Caco-2 (cell line): ENCODE results near the gene LIME1. TPM values are rescaled to one million over a fixed set of nuclear protein-coding genes. Genes with fewer than 3 reads are reported as not detected.

Experiments used
- BruUV-seq: library from RNA; stranded (reverse); fragments of 400-500 nt; replicated peaks from 2 replicates; lab custom pipeline; 2021; lab: Mats Ljungman, UMichigan
- CTCF ChIA-PET: fragments of 300-600 bp; sonication (Branson Sonifier 250); formaldehyde crosslinking; loops from one replicate; lab custom pipeline; 2022; ENCODE audit warnings: antibody characterized with exemption; lab: Charles Lee
- POLR2A ChIA-PET: fragments of 300-600 bp; sonication (Branson Sonifier 250); formaldehyde crosslinking; loops from one replicate; lab custom pipeline; 2022; ENCODE audit warnings: antibody characterized with exemption; lab: Charles Lee
- DNase-seq, 2 experiments: peaks; one replicate each; pipeline versions ENCODE4 v3.0.0 to v3.0.0-alpha.2; 2020 to 2022
- H3K27me3 ChIP-seq: replicated peaks from 2 replicates; pipeline ENCODE4 v1.6.0; 2011; ENCODE audit warnings: low read length; ENCODE audit not compliant: control insufficient read depth, insufficient read depth
- H3K36me3 ChIP-seq: 2 replicates; pipeline ENCODE4 v1.5.1; 2011; ENCODE audit warnings: low read length; ENCODE audit not compliant: control insufficient read depth, insufficient read depth
- H3K4me1 ChIP-seq: fragments of 250-450 bp; sonication (Bioruptor Pico); 2 replicates; pipeline ENCODE4 v1.5.1; 2020; ENCODE audit warnings: mild to moderate bottlenecking
- H3K4me3 ChIP-seq: 2 replicates; pipeline ENCODE4 v1.5.1; 2011; ENCODE audit warnings: low read depth, mild to moderate bottlenecking, control low read depth, low read length
- H3K9me3 ChIP-seq: fragments of 250-450 bp; sonication (Bioruptor Pico); 2 replicates; pipeline ENCODE4 v1.5.1; 2020; ENCODE audit warnings: mild to moderate bottlenecking, moderate library complexity
- H3K27ac Mint-ChIP-seq: one replicate; pipeline ENCODE4 v1.8.0; 2022; ENCODE audit warnings: mixed read lengths; ENCODE audit not compliant: unreplicated experiment
- H3K27me3 Mint-ChIP-seq: one replicate; pipeline ENCODE4 v1.8.0; 2022; ENCODE audit warnings: mixed read lengths; ENCODE audit not compliant: insufficient read depth, unreplicated experiment
- H3K36me3 Mint-ChIP-seq: one replicate; pipeline ENCODE4 v1.8.0; 2022; ENCODE audit warnings: mild to moderate bottlenecking, mixed read lengths; ENCODE audit not compliant: insufficient read depth, unreplicated experiment
- H3K4me1 Mint-ChIP-seq: one replicate; pipeline ENCODE4 v1.8.0; 2022; ENCODE audit warnings: low read depth, mixed read lengths; ENCODE audit not compliant: unreplicated experiment
- H3K4me3 Mint-ChIP-seq: one replicate; pipeline ENCODE4 v1.8.0; 2022; ENCODE audit warnings: mild to moderate bottlenecking, moderate library complexity, mixed read lengths; ENCODE audit not compliant: unreplicated experiment
- H3K9me3 Mint-ChIP-seq: one replicate; pipeline ENCODE4 v1.8.0; 2022; ENCODE audit warnings: mixed read lengths; ENCODE audit not compliant: unreplicated experiment
- CTCF ChIP-seq, 2 experiments: fragments of 200-600 bp in 1 of 2; IDR thresholded peaks; 1 replicate in 1 of 2; 2 replicates in 1 of 2; pipeline versions ENCODE4 v1.5.1 to v1.8.0; 2011 to 2022; ENCODE audit warnings: antibody characterized with exemption in 1 of 2, control low read depth in 1 of 2, inconsistent platforms in 1 of 2, low read depth in 1 of 2, low read length in 1 of 2, mild to moderate bottlenecking in 1 of 2, moderate library complexity in 1 of 2; ENCODE audit not compliant: insufficient read depth in 1 of 2, severe bottlenecking in 1 of 2, unreplicated experiment in 1 of 2
- intact Hi-C: fragments of 100-400 bp; cut with micrococcal nuclease; formaldehyde crosslinking; loops from one replicate; pipeline ENCODE4 v1.10.0; 2022; ENCODE audit not compliant: unreplicated experiment
- total RNA-seq: library from RNA; stranded (reverse); gene quantifications from 2 replicates; pipeline ENCODE4 v1.2.3, GENCODE V29; 2022

The LIME1 gene
- total RNA-seq, 1 experiment from 2014 or later, result 18.8 TPM

GRCh38 chr20:63699466-63700198, 36.8 kb upstream of the LIME1 start:
- peaks cover 2% of the 10 kb centered on the region for H3K27me3 Mint-ChIP-seq
- ChIA-PET POLR2A (interaction anchor here (1.6 kb wide), 1 partner anchor 8 kb away, joined by 5 read pairs; the partner anchor contains the start of genes ARFRP1 and ZGPAT), CTCF (interaction anchor here (1.2 kb wide), 1 partner anchor 8 kb away, joined by 3 read pairs; the partner anchor contains the start of genes ARFRP1 and ZGPAT)
- no peak overlapping the region for H3K4me3 Mint-ChIP-seq
- no peaks in the 10 kb centered on the region for H3K9me3 Mint-ChIP-seq
- BruUV-seq, result TSS peak; percentile 48
- H3K4me1 Mint-ChIP-seq, result peaks cover 11% of the 10 kb centered on the region
- H3K4me3 ChIP-seq, result no peak overlapping the region
- peak overlapping the region; percentile 30 for H3K27ac Mint-ChIP-seq
- no peaks in the 10 kb centered on the region for H3K9me3 ChIP-seq
- H3K4me1 ChIP-seq, result peaks cover 26% of the 10 kb centered on the region
- TF ChIP-seq CTCF (IDR thresholded peaks at IDR 0.05; ENCODE audit: insufficient read depth in 1 of 2, low read depth in 1 of 2, low read length in 1 of 2, severe bottlenecking in 1 of 2, unreplicated experiment in 1 of 2), result no peak
- no peaks in the 10 kb centered on the region; the same call in 1 of the 2 replicates for H3K36me3 ChIP-seq
- peaks cover 100% of the 10 kb centered on the region for H3K36me3 Mint-ChIP-seq
- intact Hi-C loops, result no loop called here
- DNase-seq, result peak; percentile 51 to 71
- H3K27me3 ChIP-seq, result no peaks in the 10 kb centered on the region

- DNase-seq, result peak; percentile 38 to 49
- H3K4me1 ChIP-seq, result peaks cover 26% of the 10 kb centered on the region
- peaks cover 5% of the 10 kb centered on the region; the same call in 1 of the 2 replicates for H3K36me3 ChIP-seq
- POLR2A ChIA-PET, result no interaction called here
- TF ChIP-seq CTCF (IDR thresholded peaks at IDR 0.05; ENCODE audit: insufficient read depth in 1 of 2, low read depth in 1 of 2, low read length in 1 of 2, severe bottlenecking in 1 of 2, unreplicated experiment in 1 of 2), result no peak
- H3K36me3 Mint-ChIP-seq, result peaks cover 100% of the 10 kb centered on the region
- intact Hi-C loops, result no loop called here
- H3K27ac Mint-ChIP-seq, result peak overlapping the region; percentile 30
- H3K27me3 Mint-ChIP-seq, result peaks cover 2% of the 10 kb centered on the region
- no peak overlapping the region for H3K4me3 ChIP-seq
- H3K4me1 Mint-ChIP-seq, result peaks cover 11% of the 10 kb centered on the region
- no peaks in the 10 kb centered on the region for H3K9me3 ChIP-seq
- no TSS peak for BruUV-seq
- no peaks in the 10 kb centered on the region for H3K27me3 ChIP-seq
- H3K9me3 Mint-ChIP-seq, result no peaks in the 10 kb centered on the region
- H3K4me3 Mint-ChIP-seq, result no peak overlapping the region
- CTCF ChIA-PET, result no interaction called here
Measured at GRCh38 chr20:63700199-63701050, 36.0 kb upstream of the LIME1 start.

GRCh38 chr20:63701051-63701328, 35.5 kb upstream of the LIME1 start:
- no TSS peak for BruUV-seq
- Histone ChIP-seq H3K4me1 (peaks cover 26% of the 10 kb centered on the region), H3K36me3 (peaks cover 8% of the 10 kb centered on the region), H3K4me3 (no peak overlapping the region), H3K9me3 (no peaks in the 10 kb centered on the region), H3K27me3 (no peaks in the 10 kb centered on the region)
- DNase-seq, result peak in 1 of 2 experiments; percentile 14
- H3K4me3 Mint-ChIP-seq, result no peak overlapping the region
- no peaks in the 10 kb centered on the region for H3K9me3 Mint-ChIP-seq
- intact Hi-C loops, result no loop called here
- ChIA-PET POLR2A (no interaction called here), CTCF (no interaction called here)
- no peak for TF ChIP-seq CTCF (IDR thresholded peaks at IDR 0.05; ENCODE audit: insufficient read depth in 1 of 2, low read depth in 1 of 2, low read length in 1 of 2, severe bottlenecking in 1 of 2, unreplicated experiment in 1 of 2)
- H3K4me1 Mint-ChIP-seq, result peaks cover 11% of the 10 kb centered on the region
- H3K36me3 Mint-ChIP-seq, result peaks cover 100% of the 10 kb centered on the region
- peak overlapping the region; percentile 30 for H3K27ac Mint-ChIP-seq
- H3K27me3 Mint-ChIP-seq, result peaks cover 2% of the 10 kb centered on the region
